Breast epithelium (tissue), 3 donors: ENCODE measurements around the gene CCDC183.

Experiments
- CTCF ChIP-seq, 3 donors: fragments of 450-650 bp; IDR thresholded peaks; one replicate each; pipeline ENCODE4 v1.5.1; 2016 to 2017; ENCODE audit warnings: antibody characterized with exemption in 3 of 3, mild to moderate bottlenecking in 3 of 3, moderate library complexity in 3 of 3
- POLR2A ChIP-seq: fragments of 450-650 bp; IDR thresholded peaks from one replicate; pipeline ENCODE4 v1.6.1; 2016; ENCODE audit warnings: antibody characterized with exemption, mild to moderate bottlenecking, moderate library complexity
- POLR2AphosphoS5 ChIP-seq, 3 donors: sonication (generic); formaldehyde crosslinking; IDR thresholded peaks; one replicate each; pipeline ENCODE4 v1.6.1; 2017; ENCODE audit warnings: antibody characterized with exemption in 3 of 3

DNA sequence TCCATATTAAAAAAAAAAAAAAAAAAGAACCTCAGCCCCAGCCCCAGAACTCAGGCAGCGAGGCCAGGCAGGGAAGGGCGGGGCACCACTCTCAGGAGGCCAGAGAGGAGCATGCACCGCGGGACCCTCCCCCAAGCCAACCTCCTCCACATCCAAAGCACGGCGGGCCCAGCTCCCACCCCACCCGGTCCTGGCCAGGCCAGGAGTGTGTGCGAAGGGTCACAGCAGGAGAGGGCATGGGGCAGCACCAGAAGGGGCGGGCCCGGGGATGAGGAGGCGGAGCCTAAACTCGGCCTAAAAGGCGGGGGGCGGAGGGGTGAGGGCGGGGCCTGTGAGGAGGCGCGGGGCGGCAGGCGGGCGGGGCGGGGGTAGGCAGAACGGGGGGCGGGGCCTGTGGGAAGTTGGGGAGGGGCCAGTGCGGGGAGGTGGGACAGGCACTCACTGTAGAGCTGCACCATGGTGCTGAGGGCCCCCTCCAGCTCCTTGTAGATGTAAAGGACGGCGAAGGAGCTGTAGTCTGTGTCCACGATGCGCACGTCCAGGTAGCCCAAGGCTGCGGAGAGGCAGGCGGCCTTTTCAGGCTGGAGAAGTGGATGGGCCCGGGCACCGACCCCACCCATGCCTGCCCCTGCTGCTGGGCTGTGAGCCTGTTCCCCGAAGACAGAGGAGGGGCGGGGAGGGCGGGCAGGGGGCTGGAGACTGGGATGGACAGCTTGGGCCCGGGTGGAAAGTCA is 33.1 kb upstream of the CCDC183 start:
- TF ChIP-seq CTCF (IDR thresholded peaks at IDR 0.05) (no peak), POLR2A (no peak), POLR2AphosphoS5 (IDR thresholded peaks at IDR 0.05) (no peak)
